NCI-H2227 (cell line): ENCODE results near the gene KCNQ1.

Experiments
- DNase-seq: peaks from one replicate; lab custom pipeline; 2025; ENCODE audit not compliant: unreplicated experiment; lab: John Stamatoyannopoulos, UW

KCNQ1 gene

DNA sequence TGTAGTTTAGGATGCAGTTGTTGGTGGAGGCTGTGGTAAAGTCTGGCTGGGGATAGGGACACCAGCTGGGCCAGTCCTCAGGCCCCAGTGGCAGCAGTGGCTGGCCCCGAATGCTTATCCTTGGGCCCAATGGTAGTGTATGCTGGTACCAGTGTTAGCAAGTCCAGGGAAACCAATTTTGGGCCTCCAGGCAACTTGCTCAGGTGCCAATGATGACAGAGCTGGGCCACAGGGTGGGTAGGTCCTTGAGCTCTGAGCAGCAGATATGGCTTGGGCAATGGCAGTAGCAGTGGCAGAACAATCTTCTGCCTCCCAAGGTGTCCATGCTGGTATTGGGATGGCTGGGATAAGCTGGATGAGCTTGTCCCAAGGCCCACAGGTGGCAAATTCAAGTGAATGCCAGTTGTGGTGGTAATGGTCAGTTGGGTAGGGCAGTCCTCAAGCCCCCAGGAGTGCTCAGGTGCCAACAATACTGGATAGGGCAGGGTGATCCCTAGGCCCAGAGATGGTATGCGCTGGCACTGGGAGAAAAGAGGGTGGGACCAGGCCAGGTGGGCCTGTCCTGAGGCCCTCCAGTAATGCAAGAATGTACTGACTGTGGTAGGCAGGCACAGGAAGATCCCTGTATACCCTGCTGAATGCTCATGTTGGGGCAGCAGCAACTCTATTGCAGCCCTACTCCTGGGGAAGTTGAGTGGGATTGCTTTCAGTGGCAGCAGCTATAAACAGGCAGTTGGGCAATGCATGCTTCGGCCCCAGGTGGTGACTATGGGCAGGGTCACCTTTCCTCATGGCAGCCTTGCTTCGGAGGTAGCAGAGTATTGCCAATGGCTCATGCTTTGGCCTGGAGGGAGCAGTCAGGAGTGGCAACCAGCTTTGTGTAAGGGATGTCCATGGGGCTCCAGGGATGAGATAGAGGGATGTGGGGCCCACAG lies 200.3 kb downstream of the KCNQ1 start:
- DNase-seq: no peak

DNA sequence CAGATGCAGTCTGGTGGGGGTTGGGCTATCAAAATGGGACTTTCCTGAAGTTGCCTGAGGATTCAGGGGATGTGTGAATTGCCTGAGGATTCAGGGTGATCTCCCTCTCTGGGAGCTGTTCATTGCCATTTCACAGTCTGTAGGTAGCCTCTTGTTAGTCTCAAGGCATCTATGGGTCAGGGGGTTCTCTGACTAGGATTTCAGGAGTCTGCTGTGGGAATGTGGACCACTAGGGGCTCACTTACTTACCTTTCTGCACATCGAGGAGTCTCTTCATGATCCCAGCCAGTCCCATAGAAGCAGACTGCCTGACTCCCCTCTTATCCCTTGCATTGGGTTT lies 200.9 kb downstream of the KCNQ1 start:
- DNase-seq: no peak

DNA sequence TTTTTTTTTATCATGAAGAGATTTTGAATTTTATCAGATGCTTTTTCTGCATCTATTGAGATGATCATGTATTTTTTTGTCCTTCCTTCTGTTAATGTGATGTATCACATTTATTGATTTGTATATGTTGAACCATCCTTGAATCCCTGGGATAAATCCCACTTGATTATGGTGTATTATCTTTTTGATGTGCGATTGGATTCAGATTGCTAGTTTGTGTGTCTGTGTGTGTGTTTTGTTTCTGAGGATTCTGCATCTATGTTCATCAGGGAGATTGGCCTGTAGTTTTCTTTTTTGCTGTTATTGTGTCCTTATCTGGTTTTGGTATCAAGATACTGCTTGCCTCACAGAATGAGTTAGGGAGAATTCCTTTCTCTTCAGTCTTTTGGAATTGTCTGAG lies 202.4 kb downstream of the KCNQ1 start:
- no peak for DNase-seq

DNA sequence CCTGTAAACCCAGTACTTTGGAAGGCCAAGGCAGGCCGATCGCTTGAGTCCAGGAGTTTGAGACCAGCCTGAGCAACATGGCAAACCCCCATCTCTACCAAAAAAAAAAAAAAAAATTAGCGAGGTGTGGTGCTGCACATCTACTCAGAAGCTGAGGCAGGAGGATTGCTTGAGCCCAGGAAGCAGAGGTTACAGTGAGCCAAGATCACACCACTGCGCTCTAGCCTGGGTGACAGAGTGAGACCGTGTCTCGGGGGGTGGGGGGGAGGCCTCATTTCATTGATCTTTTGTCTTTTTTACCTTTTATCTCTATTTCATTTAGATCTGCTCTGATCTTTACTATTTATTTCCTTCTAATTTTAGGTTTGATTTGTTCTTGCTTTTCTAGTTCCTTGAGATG lies 203.1 kb downstream of the KCNQ1 start:
- no peak for DNase-seq

DNA sequence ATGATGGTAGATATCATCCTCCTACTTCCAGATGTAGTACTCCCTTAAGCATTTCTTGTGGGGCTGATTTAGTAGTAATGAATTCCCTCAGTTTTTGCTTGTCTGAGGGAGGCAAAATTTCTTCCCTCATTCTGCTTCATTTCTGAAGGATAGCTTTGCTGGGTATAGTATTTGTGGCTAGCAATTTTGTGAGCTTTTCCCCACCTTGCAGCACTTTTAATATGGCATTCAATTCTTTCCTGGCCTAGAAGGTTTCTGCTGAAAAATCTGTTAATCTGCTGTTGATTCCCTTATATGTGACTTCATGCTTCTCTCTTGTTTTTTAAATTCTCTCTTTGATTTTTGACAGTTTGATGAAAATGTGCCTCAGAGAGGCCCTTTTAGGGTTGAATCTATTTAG lies 204.6 kb downstream of the KCNQ1 start:
- no peak for DNase-seq

DNA sequence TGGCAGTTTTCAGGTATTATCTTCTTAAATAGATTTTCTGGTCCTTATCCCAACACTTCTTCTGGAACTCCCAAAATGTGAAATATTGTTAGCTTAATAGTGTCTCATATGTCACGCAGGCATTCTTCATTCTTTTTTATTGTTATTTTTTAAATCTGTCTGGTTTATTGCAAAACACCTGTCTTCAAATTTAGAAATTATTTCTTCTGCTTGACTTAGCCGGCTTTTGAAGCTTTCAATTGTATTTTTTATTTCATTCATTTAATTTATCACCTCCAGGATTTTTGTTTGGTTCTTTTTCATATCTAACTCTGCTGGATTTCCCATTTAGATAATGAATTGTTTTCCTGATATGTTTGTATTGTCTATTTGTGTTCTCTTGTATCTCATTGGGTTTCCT lies 205.0 kb downstream of the KCNQ1 start:
- DNase-seq: no peak

DNA sequence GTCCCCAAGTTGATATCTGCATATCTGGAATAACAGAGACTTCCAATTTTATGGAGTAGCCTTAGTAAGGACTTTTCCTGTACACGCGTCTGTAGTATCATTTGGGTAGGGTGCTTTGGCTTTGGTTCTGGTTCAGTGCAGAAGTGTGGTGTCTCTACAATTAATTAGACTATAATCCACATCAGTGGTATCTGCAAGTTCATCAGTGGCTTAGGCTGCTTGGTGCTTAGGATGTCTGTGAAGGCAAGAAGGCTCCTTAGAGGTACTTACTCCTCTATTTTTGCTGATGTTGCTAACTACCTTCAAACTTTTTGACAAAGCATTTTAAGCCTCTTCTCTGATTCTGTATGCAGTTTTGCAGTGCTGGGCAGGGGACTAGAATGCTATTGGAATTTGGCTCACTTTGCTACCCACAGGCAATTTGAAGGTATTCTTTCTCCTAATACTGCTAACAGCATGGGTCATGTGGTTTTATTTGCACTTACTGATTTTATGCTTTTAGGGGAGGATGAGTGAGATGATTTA lies 205.6 kb downstream of the KCNQ1 start:
- no peak for DNase-seq

DNA sequence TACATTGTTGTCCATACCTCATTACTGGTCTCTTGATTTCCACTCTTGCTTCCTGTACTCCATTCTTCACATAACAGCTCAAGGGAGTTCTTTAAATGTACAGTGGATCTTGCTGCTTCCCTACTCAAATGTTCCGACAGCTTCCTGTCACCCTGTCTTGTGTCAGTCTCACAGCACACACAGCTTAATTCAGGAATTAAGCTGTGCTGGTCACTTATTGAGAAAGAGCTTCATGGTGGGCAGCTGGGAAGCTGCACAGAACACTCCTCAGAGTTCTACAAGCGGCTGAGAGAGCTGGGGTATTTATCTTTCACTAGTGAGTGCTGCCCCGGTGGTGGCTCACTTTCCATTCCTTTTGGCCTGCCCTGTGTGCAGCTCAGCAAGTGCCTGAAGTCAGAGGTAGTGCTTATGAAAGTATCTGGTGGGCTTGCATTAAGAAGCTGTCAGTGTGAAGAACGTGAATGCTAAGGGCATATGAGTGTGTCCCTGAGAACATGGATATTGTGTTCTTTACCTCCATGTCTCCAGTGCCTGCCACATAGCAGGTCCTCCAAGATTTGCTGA lies 206.3 kb downstream of the KCNQ1 start:
- DNase-seq: no peak

DNA sequence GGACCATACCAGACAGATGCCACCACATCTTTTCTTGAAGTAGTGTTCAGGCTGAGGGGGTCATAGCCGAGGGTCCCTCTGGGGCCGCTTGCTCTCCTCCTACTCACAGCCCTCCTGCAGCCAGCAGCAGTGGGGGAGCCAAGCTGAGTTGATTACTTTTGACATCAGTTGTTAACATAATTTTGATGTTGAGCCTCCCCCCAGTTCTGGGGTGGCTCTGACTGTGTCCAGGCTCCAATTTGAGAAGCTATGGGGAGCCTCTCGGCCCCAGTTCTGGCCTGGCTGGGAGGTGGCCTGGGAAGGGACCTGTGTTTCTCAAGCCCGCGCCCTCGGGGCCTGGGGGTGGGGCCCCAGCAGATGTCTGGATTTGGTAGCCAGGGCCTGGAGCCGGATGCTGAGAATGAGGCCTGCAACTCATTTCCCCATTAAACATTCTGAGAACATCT lies 207.0 kb downstream of the KCNQ1 start:
- DNase-seq: no peak

DNA sequence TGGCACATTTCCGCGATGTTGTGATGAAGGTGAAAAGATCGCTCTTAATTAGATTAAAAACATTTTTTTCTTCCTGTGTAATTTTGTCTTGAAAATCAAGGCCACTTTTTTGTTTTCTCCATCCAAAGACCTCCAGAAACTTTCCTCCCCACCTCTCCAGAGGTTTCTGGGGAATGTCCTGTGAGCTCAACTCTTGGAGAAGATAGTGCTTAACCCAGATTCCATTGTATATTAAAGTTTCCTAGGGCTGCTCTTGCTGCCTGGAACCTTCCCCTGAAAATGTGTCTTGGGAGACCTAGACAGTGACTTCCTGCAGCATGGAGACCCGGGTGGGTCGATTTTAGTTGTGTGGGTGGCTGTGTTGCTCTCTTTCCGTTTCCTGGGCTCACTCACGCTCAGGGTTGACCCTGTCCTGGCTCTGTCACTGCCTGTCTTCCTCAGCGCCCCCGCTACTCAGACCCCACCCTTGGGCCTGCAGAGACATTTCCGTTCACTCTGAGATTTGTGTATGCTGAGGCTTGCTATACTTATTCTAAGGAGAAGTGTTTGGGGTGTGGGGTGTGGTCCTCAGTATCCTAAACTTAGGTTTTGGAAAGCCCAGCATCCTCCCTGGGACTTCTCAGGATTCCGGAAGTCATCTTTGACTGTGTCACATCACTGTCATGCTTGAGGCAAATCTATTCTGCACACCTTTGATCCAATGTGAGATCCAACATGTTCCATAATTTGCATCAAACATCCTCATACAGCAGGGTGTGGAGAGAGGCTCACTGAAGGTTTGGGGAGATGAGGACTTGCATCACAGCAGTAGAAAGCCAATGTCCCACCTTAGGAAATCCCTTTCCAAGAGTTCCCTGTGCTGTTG lies 207.8 kb downstream of the KCNQ1 start:
- DNase-seq: no peak

DNA sequence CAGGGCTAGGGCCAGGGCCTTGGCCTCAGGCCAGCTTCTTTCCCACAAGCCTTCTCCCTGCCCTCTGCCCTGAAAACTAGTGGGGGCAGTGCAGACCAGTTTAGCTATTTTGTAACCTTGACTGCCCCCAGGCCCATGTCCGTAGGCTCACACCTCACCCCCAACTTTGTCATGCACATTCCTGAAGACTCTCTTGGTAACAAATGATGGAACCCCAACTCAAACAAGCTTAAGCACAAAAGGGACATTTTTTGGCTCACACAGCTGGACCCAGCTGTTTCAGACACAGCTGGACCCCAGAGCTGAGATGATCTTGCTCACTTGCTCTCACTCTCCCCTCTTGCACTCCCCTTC lies 208.4 kb downstream of the KCNQ1 start:
- DNase-seq: no peak

DNA sequence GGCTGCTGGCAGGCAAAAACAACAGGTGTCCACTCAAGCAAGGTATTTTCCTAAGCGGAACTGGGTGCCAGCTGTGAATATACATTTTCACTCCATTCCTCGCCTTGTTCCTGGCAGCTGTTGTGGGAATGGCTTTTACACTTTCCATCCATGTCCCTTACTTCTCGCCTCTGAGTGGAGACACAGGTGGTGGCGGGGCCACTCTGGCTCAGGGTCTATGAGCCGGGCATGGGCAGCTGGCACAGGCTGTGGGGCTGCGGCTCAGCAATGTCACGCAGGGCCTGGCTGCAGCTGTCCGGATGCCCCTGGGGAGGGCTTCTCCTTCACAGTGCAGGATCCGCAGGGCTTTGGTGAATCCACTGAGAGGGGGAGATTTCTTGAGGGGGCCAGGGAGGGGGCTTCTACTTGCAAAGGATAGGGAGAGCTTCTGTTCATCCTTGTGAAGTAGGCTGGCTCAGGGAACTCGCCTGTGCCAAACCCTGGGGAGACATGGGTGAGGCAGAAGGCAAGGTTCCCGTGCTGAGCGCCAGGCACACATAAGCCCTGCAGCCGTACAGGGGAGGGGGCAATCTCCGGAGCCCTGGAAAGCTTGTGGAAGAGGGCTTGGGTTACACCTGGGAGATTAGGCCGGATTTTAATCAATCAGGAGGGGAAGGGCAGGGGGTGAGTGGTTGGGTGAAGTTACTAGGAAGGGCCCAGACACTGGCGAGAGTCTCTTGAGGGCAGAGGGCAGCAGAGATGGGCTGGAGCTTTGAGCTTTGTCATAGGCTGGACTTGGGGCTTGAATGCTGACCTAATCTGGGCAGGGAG lies 209.3 kb downstream of the KCNQ1 start:
- no peak for DNase-seq

DNA sequence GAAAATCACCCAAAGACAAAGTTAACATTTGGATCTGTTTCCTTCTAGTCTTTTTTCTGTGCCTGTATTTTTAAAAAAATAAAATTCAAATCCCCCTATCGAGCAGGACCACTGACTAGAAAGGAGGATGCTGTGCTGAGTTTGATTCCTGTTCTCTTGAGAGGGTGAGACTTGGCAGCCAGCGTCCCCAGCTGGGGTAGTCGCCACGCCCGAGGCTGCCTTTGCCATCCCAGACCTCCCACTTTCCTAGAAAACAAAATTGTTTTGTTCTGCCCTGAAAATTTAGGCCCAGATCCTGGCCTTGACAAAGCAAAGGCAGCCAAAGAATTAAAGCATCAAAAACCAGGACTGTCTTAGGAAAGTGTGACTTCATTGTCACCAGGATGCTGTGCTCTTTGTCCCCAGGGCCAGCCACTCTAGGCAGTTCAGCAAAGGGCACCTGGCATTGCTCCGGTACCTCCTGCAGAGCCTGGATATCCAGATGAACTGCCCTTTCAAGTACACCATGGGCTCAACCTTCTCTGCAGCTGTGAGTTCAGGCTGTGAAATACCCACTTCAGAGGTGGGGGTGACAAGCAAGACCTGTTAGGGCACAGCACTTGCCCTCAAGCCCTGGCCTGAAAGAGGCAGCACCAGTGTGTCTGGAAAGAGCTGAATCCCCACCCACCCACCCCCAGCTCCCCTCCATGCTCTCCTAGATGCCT lies 210.4 kb downstream of the KCNQ1 start:
- no peak for DNase-seq

DNA sequence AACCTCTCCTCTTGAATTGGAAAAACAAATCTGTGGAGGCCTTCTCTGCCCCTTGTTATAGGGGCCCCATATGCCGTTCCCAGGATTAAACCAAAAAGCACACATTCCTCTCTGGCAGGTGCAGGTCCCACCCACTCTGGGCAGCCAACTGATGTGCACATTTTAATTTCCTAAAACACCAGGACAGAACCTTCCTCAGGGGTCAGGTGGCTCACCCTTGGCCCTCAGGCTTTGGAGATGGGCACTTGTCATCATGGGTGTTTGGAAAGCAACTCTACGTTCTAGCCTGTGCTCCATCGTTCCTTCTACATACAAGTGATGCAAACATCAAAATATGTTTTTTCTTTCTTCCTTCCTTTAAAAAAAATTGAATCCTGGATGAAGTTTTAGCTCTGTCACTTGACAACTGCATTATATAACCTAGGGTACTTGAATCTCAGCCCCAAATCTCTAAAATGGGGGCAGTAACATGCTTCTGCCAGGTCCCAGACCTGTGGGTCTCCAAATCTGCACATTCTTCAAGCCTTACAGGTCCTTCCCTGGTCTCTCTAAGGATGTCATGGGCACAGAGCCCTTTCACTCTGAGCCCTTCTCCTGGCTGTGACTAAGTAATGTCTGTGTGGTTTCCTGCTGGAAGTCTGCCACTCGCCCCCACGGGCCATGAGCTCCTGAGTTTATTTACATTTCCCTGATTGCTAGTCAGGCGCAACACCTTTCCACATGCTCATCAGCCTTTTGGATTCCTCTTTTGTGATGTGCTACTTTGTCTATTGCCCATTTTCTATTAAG lies 211.2 kb downstream of the KCNQ1 start:
- no peak for DNase-seq

DNA sequence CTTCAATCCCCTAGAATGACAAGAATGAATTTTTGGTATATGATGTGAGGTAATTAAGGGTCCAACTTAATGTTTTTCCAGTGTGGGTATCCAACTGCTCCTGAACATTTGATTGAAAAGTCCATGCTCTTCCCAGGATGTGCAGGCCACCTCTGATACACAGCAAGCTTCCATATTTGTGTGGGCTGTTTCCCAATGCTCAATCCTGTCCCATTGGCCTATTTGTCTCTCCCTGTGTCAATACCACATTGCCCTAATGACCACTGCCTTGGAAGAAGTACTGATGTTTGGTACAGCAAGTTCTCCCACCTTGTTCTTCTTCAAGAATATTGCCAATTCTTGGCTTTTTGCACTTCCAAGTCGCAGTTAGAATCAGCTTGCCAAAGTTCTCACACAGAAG lies 212.1 kb downstream of the KCNQ1 start:
- DNase-seq: no peak

DNA sequence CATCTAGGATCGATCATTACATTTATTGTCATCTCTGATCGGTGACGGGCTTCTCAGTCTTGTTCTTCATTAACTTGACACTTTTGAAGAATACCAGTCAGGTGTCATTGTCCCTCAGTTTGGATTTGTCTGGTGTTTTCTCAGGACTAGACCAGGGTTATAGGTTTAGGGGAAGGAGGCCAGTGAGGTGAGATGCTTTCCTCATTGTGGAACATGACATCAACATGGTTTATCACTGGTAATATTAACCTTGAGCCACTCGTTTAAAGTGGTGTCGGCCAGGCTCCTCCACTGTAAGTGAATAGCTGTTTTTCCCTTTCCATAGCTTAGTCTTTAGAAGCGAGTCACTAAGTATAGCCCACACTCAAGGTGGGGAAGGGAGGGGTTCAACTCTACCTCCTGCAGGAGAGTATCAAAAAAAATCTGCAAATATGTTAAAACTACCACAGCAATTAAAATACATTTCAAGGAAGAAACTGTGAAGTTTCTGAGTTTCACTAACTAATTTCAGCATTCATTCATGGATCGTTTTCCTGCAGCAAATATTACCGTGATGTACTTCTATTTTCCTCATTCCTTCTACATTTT lies 213.0 kb downstream of the KCNQ1 start:
- DNase-seq: no peak

DNA sequence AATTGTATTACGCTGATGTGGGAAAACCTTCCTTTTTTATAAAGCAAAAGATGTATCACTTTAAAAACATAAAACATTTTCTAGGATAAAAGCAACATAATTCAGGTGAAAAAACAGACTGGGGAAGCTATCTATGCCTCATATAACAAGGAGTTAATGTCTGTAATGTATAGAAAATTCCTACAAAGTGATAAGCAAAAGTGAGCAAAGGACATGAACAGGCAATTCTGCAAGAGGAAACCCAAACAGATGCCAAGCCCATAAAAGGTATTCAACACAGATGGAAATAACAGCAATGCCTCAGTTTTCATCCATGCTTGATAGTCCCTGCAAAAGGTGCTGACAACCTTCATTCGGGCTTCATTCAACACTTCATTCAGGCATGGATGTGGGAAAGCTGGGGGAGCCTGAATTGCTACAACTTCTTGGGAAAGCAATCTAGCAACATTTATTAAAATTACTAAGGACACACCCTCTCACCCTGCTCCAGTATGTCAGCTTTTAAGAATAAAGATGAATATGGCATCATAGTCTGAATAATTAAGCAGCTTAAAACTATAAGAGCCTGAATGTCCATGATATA lies 215.6 kb downstream of the KCNQ1 start:
- no peak for DNase-seq

DNA sequence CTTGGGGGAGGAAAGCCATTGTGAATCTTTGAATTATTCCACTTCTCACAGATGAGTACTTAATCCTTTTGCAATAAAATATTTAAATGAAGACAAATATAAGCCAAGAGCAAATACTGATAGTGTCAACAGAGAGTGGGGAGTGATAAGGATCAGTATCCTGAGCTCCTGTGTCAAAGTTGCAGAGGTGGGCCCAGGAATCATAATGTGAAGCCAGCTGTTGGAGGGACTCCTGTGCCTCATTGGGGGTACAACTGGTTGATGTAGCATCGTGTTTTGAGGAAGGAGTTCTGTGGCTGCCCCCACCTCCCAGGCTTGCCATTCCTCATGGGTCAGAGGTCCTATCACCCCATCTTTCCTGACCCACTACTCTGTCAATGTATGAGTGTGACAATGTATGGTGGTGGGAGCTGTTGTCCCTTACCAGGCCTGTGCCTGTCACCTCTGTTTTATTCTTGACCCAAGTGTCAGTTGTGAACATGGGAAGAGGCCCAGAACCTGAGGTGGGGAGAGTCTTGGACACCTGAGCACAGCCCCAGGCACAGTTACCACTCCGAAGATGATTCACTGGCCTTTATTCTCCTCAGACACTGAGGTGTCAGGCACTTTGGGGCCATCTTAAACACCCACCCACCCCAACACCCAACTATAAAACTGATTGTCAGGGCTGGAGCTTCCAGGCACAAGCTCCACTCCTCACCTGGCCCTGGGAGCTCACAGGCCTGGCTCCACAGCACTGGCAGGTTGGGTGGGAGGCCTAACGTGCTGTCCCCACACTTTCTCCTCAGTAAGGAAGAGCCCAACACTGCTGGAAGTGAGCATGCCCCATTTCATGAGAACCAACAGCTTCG lies 216.6 kb downstream of the KCNQ1 start:
- no peak for DNase-seq
